ENCODE results near the gene TNFRSF4. TPM values are rescaled to one million over a fixed set of nuclear protein-coding genes. Genes with fewer than 3 reads are reported as not detected.

Gene TNFRSF4
- total and polyA plus RNA-seq, 2 of the 13 experiments (the other 11 are each of a cell fraction or from before 2014, with no cell fraction given), result not detected

DNA sequence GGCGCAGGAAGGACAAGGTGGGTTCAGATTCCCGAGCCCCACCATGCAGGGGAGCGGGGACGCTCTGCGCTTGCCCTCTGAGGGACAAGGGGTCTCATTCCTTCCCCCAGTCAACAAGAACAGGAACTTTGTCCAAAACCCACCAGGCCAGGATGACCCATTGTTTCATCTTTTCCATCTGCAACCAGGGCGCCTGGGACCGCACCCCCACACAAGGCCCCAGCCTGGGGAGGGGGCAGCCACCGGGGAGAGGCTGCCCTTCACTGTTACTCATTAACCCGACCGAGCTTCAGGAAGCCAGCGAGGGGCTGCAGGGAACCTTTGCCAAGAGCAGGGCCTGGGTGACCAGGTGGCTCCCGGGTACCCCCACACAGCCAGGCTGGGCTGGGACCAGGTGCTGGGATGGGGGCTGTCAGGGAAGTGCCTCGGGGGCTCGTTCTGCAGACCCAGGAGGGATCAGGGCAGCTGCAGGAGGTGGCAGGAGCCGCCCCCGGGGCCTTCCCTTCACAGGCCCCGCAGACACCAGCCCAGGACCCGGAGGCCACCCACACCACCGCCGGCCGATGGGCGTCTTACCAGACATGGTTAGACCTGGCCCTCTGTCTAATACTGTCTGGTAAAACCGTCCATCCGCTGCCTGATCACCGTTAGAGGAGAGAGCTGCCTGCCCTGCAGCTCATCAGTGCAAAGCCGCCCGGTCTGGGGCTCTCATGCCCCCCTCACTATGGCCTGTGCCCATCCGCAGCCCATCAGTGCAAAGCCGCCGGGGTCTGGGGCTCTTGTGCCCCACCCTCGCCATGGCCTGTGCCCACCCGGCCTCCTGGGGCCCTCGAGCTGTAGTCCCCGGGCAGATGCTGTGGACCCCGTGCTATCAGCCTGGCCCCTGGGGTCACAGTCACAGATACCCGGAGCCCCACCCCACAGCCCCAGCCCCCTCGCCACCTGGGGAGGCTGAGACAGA, 45.2 kb downstream of the TNFRSF4 start (continued):
- TF ChIP-seq SKI (IDR thresholded peaks at IDR 0.05; ENCODE audit: partially characterized antibody) (no peak), ZNF7 (CRISPR knock-in tag; IDR thresholded peaks at IDR 0.05) (no peak), ATM (IDR thresholded peaks at IDR 0.05; ENCODE audit: borderline replicate concordance) (no peak), ZC3H4 (CRISPR knock-in tag; IDR thresholded peaks at IDR 0.05; ENCODE audit: borderline replicate concordance) (no peak), RARG (CRISPR knock-in tag; IDR thresholded peaks at IDR 0.05; ENCODE audit: low read depth) (no peak), NPAS2 (CRISPR knock-in tag; IDR thresholded peaks at IDR 0.05; ENCODE audit: borderline replicate concordance) (no peak), ZNF782 (CRISPR knock-in tag; IDR thresholded peaks at IDR 0.05; ENCODE audit: borderline replicate concordance) (no peak), TBL1XR1 (IDR thresholded peaks at IDR 0.05; ENCODE audit: borderline replicate concordance, low read length, partially characterized antibody) (no peak), SP140L (CRISPR knock-in tag; IDR thresholded peaks at IDR 0.05; ENCODE audit: borderline replicate concordance) (no peak), YEATS4 (CRISPR knock-in tag; IDR thresholded peaks at IDR 0.05; ENCODE audit: borderline replicate concordance) (no peak), SP4 (CRISPR knock-in tag; IDR thresholded peaks at IDR 0.05) (no peak), GATAD2A (CRISPR knock-in tag; IDR thresholded peaks at IDR 0.05) (peak; percentile 54), ZBTB3 (CRISPR knock-in tag; IDR thresholded peaks at IDR 0.05; ENCODE audit: borderline replicate concordance, low read depth) (no peak), FOXA1 (IDR thresholded peaks at IDR 0.05) (no peak), FOXA1 (CRISPR knock-in tag; IDR thresholded peaks at IDR 0.05) (no peak), ZNF572 (CRISPR knock-in tag; IDR thresholded peaks at IDR 0.05) (no peak), SYNCRIP (IDR thresholded peaks at IDR 0.05; ENCODE audit: insufficient read depth, low read depth, low read length) (no peak), FLYWCH1 (CRISPR knock-in tag; IDR thresholded peaks at IDR 0.05) (no peak)
- TF ChIP-seq, protein P1, sequence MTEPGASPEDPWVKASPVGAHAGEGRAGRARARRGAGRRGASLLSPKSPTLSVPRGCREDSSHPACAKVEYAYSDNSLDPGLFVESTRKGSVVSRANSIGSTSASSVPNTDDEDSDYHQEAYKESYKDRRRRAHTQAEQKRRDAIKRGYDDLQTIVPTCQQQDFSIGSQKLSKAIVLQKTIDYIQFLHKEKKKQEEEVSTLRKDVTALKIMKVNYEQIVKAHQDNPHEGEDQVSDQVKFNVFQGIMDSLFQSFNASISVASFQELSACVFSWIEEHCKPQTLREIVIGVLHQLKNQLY (CRISPR knock-in tag; IDR thresholded peaks at IDR 0.05), result no peak
- TF ChIP-seq, protein P2, sequence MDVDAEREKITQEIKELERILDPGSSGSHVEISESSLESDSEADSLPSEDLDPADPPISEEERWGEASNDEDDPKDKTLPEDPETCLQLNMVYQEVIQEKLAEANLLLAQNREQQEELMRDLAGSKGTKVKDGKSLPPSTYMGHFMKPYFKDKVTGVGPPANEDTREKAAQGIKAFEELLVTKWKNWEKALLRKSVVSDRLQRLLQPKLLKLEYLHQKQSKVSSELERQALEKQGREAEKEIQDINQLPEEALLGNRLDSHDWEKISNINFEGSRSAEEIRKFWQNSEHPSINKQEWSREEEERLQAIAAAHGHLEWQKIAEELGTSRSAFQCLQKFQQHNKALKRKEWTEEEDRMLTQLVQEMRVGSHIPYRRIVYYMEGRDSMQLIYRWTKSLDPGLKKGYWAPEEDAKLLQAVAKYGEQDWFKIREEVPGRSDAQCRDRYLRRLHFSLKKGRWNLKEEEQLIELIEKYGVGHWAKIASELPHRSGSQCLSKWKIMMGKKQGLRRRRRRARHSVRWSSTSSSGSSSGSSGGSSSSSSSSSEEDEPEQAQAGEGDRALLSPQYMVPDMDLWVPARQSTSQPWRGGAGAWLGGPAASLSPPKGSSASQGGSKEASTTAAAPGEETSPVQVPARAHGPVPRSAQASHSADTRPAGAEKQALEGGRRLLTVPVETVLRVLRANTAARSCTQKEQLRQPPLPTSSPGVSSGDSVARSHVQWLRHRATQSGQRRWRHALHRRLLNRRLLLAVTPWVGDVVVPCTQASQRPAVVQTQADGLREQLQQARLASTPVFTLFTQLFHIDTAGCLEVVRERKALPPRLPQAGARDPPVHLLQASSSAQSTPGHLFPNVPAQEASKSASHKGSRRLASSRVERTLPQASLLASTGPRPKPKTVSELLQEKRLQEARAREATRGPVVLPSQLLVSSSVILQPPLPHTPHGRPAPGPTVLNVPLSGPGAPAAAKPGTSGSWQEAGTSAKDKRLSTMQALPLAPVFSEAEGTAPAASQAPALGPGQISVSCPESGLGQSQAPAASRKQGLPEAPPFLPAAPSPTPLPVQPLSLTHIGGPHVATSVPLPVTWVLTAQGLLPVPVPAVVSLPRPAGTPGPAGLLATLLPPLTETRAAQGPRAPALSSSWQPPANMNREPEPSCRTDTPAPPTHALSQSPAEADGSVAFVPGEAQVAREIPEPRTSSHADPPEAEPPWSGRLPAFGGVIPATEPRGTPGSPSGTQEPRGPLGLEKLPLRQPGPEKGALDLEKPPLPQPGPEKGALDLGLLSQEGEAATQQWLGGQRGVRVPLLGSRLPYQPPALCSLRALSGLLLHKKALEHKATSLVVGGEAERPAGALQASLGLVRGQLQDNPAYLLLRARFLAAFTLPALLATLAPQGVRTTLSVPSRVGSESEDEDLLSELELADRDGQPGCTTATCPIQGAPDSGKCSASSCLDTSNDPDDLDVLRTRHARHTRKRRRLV (CRISPR knock-in tag; IDR thresholded peaks at IDR 0.05), result no peak
- TF ChIP-seq, protein P3, sequence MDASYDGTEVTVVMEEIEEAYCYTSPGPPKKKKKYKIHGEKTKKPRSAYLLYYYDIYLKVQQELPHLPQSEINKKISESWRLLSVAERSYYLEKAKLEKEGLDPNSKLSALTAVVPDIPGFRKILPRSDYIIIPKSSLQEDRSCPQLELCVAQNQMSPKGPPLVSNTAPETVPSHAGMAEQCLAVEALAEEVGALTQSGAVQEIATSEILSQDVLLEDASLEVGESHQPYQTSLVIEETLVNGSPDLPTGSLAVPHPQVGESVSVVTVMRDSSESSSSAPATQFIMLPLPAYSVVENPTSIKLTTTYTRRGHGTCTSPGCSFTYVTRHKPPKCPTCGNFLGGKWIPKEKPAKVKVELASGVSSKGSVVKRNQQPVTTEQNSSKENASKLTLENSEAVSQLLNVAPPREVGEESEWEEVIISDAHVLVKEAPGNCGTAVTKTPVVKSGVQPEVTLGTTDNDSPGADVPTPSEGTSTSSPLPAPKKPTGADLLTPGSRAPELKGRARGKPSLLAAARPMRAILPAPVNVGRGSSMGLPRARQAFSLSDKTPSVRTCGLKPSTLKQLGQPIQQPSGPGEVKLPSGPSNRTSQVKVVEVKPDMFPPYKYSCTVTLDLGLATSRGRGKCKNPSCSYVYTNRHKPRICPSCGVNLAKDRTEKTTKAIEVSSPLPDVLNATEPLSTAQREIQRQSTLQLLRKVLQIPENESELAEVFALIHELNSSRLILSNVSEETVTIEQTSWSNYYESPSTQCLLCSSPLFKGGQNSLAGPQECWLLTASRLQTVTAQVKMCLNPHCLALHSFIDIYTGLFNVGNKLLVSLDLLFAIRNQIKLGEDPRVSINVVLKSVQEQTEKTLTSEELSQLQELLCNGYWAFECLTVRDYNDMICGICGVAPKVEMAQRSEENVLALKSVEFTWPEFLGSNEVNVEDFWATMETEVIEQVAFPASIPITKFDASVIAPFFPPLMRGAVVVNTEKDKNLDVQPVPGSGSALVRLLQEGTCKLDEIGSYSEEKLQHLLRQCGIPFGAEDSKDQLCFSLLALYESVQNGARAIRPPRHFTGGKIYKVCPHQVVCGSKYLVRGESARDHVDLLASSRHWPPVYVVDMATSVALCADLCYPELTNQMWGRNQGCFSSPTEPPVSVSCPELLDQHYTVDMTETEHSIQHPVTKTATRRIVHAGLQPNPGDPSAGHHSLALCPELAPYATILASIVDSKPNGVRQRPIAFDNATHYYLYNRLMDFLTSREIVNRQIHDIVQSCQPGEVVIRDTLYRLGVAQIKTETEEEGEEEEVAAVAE (CRISPR knock-in tag; IDR thresholded peaks at IDR 0.05; ENCODE audit: borderline replicate concordance), result no peak
